ENCODE measurements around the gene PCDHGA9.

DNA sequence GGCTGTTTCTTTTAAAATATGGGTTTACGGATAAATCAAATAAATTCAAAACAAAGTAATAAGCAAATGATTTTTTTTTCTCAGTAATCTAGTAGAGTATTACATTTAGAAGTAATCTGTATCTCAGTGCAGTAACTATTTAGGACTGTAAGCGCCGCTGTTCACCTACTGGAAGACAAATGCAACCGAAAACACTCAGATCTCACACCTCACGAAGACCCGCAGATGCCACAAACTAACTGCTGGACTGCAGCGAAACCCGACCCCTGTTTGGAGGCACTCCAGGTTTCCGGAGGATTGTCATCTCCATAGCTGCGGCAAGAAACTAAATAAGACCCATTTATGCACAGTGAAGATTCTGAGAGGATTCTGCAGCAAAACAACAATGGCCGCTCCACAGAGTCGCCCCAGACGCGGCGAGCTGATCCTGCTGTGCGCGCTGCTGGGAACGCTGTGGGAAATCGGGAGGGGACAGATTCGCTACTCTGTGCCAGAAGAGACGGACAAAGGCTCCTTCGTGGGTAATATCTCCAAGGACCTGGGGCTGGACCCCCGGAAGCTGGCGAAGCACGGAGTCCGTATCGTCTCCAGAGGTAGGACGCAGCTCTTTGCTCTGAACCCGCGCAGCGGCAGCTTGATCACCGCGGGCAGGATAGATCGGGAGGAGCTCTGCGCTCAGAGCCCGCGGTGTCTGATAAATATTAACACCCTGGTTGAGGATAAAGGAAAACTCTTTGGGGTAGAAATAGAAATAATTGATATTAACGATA is 10.0 kb upstream of the PCDHGA9 start, which contains the start of gene PCDHGA8:
- TF ChIP-seq, protein P1, sequence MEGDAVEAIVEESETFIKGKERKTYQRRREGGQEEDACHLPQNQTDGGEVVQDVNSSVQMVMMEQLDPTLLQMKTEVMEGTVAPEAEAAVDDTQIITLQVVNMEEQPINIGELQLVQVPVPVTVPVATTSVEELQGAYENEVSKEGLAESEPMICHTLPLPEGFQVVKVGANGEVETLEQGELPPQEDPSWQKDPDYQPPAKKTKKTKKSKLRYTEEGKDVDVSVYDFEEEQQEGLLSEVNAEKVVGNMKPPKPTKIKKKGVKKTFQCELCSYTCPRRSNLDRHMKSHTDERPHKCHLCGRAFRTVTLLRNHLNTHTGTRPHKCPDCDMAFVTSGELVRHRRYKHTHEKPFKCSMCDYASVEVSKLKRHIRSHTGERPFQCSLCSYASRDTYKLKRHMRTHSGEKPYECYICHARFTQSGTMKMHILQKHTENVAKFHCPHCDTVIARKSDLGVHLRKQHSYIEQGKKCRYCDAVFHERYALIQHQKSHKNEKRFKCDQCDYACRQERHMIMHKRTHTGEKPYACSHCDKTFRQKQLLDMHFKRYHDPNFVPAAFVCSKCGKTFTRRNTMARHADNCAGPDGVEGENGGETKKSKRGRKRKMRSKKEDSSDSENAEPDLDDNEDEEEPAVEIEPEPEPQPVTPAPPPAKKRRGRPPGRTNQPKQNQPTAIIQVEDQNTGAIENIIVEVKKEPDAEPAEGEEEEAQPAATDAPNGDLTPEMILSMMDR (conservative IDR thresholded peaks at IDR 0.05 in 1 of 2, IDR thresholded peaks at IDR 0.05 in 1 of 2; ENCODE audit: extremely low read depth in 1 of 2, insufficient read depth in 1 of 2, low read depth in 1 of 2, low read length in 2 of 2) = peak; percentile 31 to 36
- TF ChIP-seq EZH2 (IDR thresholded peaks at IDR 0.05; ENCODE audit: borderline replicate concordance, low read length) = no peak

All from mammary epithelial cell (primary cell).